AG08395 (cell line): ENCODE results near the gene SIRT7.

Source experiments
- DNase-seq: peaks from one replicate; pipeline ENCODE4 v3.0.0; 2012; ENCODE audit warnings: mixed read lengths, low spot score

The SIRT7 gene

GRCh38 chr17:81888105-81888987, 29.6 kb downstream of the SIRT7 start:
- no peak for DNase-seq

GRCh38 chr17:81885869-81886548, 32.0 kb downstream of the SIRT7 start:
- peak; percentile 63 for DNase-seq

DNA sequence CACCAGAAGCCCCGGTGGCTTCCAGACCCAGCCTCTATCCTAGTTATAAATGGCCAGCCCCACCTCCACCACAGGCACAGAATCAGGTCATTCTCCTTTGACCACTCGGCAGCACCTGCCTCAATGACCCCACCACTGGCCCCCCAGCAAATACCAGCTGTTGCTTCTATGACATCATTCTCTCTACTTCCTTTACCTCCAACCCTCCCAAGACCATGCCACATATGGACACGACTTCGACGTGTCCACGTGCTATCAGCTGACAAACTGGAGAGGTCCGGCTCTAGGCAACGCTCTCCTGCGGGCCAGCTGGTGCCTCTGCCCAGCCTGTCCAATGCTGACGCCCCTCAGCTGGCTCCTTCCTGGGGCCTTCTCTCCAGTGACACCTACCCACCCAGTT, 32.5 kb downstream of the SIRT7 start:
- DNase-seq: no peak

- no peak for DNase-seq
Observed at GRCh38 chr17:81884968-81885367, 33.0 kb downstream of the SIRT7 start.

GRCh38 chr17:81884520-81884919, 33.5 kb downstream of the SIRT7 start:
- no peak for DNase-seq

GRCh38 chr17:81879121-81879520, 38.9 kb downstream of the SIRT7 start:
- DNase-seq: no peak

- no peak for DNase-seq
Observed at GRCh38 chr17:81878294-81878693, 39.7 kb downstream of the SIRT7 start.

DNA sequence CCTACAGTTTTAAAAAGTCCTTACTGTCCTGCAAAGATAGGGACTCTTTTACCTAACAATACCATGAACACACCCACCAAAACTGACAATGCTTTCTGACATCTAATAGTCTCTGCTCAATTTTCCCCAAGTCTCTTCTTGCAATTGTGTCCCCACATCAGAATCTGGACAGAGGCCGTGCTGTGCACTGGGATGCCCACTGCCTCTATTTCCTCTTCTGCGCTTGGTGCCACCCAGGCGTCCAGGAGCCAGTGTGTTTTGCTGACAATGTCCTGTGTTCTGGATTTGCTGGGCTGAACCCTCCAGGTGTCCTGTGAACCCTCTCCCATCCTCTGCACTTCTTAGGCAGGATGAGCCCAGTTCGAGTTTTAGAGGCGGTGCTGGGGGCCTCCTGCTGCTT, 40.4 kb downstream of the SIRT7 start:
- no peak for DNase-seq

DNA sequence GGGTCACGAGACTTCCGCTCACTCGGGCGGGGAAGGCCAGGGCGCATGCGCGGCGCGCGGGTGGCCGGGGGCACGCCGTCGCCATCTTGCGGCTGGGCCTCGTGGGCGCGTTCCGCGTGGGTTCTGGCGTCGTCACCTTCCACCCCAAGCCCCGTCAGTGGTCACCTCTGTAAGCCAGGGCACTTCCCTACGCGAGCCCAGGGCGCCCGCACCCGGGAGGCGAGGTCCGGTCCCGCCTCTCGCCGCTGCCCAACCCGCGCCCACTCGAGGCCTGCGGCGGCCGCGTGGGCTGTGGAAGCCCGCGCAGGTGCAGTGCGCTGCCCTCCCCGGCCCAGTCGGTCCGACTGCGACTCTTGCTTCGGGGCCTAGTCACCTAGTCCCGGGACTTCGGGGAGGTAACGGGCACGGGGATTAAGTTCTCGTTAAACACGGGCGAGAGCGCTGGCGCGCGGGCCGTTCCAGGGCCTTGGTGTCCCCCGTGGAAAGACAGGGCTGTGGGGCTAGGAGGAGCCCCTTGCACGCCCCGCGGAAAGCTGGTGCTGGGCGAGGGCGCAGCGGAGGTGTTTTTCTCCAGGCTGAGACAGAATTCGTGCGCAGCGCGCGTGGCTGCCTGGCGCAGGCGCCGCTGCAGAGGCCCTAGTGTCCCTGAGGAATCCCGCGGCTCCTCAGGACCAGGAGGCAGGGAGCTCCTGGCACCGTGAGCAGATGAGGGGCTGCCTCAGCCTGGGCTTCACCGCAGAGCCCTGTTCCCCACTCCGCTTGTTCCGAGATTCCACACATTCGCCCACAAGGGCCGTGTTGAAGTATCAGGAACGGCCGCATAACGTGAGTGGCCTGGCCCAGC, 46.4 kb downstream of the SIRT7 start:
- DNase-seq: peak; percentile 99

DNA sequence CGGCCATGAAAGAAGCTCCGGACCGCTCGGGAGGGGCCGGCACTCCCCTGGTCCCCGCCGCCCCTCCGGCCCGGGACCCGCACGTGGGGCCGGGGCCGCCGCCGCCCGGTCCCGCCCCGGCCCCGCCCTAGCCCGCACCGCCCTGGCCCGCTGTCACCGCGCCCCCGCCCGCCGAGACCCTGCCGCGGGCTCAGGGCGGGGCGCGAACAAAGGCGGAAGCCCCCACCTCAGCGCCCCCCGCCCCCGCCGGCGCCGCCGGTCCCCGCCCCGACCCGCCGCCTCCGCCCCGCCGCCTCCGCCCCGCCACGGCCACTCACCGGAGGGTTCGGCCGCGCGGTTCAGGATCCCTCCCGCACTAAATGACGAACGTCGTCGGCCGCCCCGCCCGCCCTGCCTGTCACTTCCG, 47.0 kb downstream of the SIRT7 start, which contains the start of gene ARHGDIA:
Gene ARHGDIA (minus strand): TSS at position 357 of the 406 bp plus-strand sequence. CDS start 1,407 bp downstream, outside the sequence.
- DNase-seq: no peak

- no peak for DNase-seq
Observed at GRCh38 chr17:81870131-81870980, 47.6 kb downstream of the SIRT7 start.

DNA sequence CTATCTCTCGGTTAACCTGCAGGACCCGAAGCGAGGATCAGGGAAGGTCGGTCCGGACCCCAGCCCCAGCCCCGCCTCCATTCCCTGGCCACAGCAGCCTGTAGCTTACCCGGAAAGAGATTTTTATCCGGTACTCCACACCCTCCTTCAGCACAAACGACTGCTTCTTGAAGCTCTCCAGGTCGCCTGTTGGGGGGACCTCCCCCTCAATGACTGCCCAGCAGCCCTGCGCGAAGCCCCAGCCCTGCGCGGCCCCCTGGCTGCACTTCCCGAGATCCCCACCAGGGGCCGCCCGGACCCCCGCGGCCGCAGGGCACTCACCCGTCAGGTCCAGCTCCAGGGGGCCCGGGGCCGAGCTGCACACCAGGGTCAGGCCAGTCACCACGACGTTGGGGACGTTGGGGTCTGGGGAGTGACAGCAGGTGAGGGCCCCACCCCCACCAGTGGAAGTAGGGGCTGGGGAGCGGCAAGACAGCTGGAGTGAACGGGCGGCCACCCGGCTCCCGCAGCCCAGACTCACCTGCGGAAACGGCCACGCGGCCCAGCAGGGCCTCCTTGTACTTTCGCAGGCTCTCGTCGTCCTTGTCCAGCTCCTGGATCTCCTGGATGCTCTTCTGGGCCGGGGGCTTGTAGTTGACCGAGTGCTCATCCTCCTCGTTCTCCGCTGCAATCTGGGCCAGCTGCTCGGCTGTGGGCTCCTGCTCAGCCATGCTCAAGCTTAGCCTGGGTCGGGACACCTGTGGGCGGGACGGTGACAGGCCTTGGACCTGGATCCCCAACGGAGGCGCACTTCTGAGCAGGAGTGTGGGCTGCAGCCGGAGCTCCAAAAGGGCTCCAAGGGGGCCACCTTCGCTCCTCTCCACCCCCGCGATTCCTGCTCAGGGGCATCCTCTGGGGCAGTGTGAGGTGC, 48.5 kb downstream of the SIRT7 start:
- DNase-seq: no peak

DNA sequence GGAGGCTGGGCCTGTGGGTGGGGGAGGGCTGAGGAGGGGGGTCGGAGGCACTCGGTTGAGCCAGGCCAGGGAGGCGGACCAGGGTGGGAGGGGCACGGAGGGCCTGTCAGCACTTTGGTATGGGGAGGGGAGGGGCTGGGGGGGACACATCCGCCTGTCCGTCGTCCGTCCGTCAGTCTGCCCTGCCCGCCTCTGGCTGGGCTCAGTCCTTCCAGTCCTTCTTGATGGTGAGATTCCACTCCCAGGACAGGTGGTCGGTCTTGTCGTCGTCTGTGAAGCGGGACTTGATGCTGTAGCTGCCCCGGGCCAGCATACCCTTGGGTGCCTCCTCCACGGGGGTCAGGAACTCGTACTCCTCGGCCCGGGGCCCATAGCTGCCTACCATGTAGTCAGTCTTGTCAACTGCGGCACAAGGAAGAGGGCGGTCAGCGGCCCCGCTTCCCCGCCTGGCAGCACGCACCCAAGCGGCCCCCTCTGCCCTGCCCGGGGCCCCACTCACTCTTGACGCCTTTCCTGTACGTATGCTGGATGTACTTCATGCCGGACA, 49.2 kb downstream of the SIRT7 start:
- DNase-seq: peak; percentile 71

DNA sequence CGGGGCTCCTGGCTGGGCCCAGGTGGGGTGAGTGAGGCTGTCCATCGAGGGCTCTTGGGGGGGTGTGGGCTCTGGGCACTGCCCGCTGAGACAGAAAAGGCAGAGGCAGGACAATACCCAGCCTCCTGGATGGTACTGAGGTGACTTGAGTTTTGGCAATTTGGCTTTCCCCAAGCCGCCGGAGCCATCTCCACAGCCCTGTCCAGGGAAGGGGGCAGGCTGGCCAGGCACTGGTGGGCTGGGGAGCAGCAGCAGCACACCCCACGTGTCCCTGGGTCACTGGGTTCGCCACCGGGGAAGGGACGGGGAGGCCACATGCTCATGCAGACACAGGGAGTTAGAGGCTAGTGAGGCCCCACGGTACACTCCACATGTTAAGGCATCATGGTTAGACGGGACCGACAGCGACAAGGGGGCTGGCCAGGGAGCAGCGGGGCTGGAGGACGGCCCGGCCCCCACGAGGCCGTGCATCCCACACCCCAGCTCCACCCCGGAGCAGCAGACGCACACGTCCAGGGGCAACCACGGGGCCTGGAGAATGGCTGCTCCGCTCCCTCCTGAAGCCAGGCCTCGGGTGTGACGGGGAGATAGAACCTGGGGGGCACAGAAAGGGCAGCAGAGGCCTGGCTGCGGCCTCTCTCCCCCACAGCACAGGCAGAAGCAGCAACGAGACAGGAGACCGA, 49.8 kb downstream of the SIRT7 start:
- no peak for DNase-seq

DNA sequence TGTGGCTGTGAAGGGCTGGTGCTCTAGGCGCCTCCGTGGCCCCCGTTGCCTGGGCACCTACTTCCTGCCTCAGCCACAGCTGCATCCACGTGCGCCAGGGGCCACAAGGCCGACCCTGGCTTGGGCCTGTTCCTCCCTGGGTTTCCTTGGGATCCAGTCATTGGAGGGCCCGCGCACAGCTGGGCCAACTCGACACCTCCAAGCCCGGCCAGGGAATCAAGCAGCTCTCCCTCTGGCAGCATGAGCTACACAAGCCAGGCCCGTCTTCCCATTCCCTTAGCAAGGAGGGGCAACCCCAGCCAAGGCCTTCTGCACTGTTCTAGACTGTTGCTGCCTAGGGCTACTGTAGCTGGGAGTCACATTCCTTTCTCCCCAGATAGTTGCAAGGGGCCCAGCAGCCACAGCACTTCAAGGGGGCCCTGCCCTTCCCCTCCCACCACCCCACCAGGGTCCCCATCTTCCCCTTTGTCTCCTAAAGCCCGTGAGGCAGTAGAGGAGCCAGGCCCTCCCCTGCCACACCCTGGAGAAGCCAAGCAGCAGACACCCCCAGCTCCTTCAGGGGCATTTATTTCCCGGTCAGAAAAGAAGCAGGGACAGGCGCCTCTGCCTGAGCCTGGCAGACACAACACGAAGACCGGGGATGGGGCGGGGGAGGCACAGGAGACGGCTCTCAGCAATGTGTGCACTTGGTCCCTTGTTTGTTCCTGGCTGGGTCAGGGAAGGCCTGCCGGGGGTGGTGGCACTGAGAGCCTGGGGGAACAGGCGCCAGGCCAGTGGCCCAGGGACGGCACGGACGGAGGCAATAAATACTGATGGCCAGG, 50.6 kb downstream of the SIRT7 start:
- no peak for DNase-seq

DNA sequence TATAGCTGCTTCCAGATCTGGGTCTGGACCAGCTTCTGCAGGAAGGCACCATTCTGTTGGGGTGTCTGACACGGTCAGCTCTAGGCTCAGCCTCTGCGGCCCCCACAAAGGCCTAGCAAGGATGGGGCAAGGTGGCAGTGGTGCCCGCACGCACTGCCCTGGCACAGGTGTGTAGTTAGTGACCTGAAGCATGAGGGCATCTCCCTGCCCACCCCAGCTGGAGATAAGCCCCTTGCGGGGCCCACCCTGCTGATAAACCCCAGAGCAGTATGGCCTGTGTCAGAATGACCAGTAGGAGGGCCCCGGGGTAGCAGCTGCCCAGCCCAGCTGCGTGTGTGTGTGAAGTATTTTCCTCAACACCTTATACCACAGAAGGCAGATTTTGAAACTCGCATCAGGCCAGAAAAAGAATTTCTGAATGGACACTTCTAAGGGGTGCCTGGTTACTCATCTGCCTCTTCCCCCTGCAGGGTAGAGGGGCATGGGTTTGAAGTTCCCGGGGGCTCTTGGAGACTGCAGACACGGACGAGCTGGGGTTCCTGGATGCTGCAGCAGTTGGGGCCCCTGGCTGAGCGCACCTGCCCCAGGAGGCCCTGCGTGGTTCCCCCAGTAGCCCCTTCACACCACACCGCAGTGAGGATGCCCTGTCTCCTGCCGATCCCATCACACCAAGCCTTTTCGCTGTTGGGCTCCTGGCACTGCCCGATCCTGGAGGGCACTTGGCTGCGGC, 51.4 kb downstream of the SIRT7 start:
- no peak for DNase-seq

DNA sequence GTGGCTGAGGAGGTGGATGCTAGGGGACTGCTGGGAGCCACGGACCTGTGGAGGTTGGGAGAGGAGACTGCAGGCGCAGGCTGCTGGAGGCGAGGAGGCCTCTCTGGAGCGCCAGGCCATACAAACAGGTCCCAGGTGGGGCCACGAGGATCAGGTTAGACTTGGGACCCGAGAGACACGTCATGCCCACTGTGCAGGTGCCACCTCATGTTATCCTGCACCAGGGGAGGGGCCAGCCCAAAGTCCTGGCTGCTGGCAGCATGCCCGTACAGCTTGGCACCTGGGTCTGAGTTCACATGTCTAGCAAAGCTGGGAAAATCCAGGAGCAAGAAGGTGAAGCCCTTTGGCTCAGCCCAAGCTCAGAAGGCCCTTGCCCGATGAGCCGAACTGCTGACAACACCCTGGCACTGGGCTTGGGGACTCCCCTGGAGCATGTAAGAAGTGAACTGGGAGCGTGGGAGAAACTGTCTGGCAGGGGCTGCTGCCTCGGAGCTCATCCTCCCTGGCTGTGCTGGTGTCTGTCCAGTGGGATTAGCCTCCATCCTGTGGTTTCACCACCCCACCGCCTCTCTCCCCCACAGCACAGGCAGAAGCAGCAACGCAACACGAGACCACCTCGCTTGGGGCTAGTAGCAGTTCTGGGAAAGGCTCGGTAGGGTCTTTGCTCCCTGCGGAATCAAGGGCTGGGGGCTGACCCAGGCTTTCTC, 52.1 kb downstream of the SIRT7 start:
- DNase-seq: no peak
